Uterus (tissue), 4 donors: ENCODE measurements around the gene DKK3. TPM values are rescaled to one million over a fixed set of nuclear protein-coding genes. Genes with fewer than 3 reads are reported as not detected.

Experiments used
- DNase-seq, 2 donors: peaks; one replicate each; pipeline ENCODE4 v3.0.0-alpha.2; 2019 to 2020
- H3K27ac ChIP-seq, 2 donors: fragments of 200-600 bp; sonication (generic); 1 replicate in 1 of 2; 2 replicates in 1 of 2; pipeline ENCODE4 v1.5.1; 2016 to 2018
- H3K27me3 ChIP-seq, 2 donors: fragments of 200-600 bp; sonication (generic); one replicate each; pipeline ENCODE4 v1.5.1; 2018 to 2019; ENCODE audit warnings: control low read depth in 1 of 2
- H3K36me3 ChIP-seq, 2 donors: fragments of 200-600 bp; sonication (generic); one replicate each; pipeline ENCODE4 v1.5.1; 2019; ENCODE audit warnings: control low read depth in 1 of 2
- H3K4me1 ChIP-seq, 2 donors: fragments of 200-600 bp; sonication (generic); one replicate each; pipeline ENCODE4 v1.5.1; 2018 to 2019; ENCODE audit warnings: control low read depth in 1 of 2
- H3K4me3 ChIP-seq, 2 donors: fragments of 200-600 bp; sonication (generic); 1 replicate in 1 of 2; 2 replicates in 1 of 2; pipeline ENCODE4 v1.5.1; 2018 to 2019; ENCODE audit warnings: mild to moderate bottlenecking in 1 of 2
- H3K9me3 ChIP-seq, 2 donors: fragments of 200-600 bp; sonication (generic); one replicate each; pipeline ENCODE4 v1.5.1; 2019; ENCODE audit warnings: control low read depth in 1 of 2
- POLR2A ChIP-seq, 2 donors: fragments of 450-650 bp; IDR thresholded peaks; one replicate each; pipeline ENCODE4 v1.6.1; 2016; ENCODE audit warnings: antibody characterized with exemption in 2 of 2, mild to moderate bottlenecking in 1 of 2, moderate library complexity in 1 of 2
- intact Hi-C: fragments of 100-400 bp; cut with DNase I; formaldehyde crosslinking; loops from one replicate; pipeline ENCODE4 v1.15.1; 2023; ENCODE audit warnings: low total_unique reads
- total RNA-seq, 4 donors: library from RNA; depleted of rRNA in 3 of 4; stranded (reverse); fragments of >200 nt in 3 of 4; gene quantifications; one replicate each; pipeline versions ENCODE4 v1.1.0 to v1.2.4, GENCODE V29; 2014 to 2023
- TF ChIP-seq, protein P1 (sequence below), 4 experiments: fragments of 200-600 bp in 2 of 4; fragments of 450-650 bp in 2 of 4; sonication (generic) in 2 of 4; IDR thresholded peaks; one replicate each; pipeline ENCODE4 v1.5.1; 2016 to 2019; ENCODE audit warnings: antibody characterized with exemption in 4 of 4, mild to moderate bottlenecking in 2 of 4, moderate library complexity in 1 of 4
- donor health status: DM: yes; HTN: yes; CAD: no.

DKK3 gene
- total RNA-seq, 4 donors from 2014 or later: 26.4 to 151 (median 99.0) TPM

DNA sequence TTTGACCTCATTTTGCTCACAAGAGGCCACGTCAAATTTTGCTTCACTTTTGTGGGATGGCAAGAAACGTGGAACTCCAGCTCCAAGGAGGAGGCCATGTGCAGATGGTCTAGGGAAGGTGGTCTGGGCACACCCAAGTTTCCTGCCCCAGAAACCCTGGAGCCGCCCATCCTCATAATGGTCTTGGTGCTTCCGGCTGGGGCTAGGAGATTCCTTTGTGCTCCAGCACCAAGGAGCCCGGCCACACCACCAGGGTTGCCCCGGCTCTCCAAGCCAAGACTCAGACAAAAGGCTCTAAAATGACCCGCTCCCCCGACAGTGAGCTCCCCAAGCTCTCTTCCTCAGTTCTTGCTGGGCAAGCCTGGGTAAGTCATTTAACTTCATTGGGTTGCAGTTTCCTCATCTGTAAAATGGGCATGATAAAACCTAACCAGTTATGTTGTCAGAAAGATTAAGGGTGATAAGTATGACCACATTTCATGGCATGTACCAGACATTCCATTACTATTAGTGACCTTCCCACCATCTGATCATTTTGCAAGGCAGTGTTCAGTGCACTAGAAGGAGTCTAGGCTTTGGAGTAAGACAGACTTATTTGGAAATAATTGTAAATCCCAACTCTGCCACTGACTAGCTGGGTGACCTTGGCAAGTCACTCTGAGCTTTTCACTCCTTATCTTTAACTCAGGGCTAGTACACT is 23.3 kb downstream of the DKK3 start:
- DNase-seq: no peak
- TF ChIP-seq, protein P1, sequence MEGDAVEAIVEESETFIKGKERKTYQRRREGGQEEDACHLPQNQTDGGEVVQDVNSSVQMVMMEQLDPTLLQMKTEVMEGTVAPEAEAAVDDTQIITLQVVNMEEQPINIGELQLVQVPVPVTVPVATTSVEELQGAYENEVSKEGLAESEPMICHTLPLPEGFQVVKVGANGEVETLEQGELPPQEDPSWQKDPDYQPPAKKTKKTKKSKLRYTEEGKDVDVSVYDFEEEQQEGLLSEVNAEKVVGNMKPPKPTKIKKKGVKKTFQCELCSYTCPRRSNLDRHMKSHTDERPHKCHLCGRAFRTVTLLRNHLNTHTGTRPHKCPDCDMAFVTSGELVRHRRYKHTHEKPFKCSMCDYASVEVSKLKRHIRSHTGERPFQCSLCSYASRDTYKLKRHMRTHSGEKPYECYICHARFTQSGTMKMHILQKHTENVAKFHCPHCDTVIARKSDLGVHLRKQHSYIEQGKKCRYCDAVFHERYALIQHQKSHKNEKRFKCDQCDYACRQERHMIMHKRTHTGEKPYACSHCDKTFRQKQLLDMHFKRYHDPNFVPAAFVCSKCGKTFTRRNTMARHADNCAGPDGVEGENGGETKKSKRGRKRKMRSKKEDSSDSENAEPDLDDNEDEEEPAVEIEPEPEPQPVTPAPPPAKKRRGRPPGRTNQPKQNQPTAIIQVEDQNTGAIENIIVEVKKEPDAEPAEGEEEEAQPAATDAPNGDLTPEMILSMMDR (IDR thresholded peaks at IDR 0.05): no peak
- no peak for TF ChIP-seq POLR2A (IDR thresholded peaks at IDR 0.05)
- intact Hi-C loops: no loop called here
- Histone ChIP-seq H3K36me3 (no peaks in the 10 kb centered on the region), H3K4me1 (no peaks in the 10 kb centered on the region), H3K4me3 (no peak overlapping the region), H3K27me3 (no peaks in the 10 kb centered on the region), H3K9me3 (no peaks in the 10 kb centered on the region), H3K27ac (no peak overlapping the region)

DNA sequence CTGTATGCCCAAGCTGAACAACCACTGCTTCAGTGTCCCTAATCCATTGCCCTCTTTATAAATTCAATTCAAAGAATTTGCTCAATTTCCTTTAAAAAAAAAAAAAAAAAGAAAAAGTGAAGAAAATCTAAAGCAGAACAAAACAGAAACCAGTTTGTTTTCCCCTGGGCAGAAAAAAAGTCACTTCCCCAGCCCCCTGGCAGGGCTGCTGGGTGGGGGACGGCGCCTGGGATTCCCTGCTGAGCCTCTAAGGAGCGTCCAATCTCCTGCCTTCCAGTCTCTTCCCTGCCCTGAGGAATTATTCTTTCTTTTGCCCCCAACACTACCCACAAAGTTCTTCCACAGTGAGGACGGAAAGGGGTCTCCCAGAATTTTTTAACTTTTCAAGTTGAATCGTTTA is 23.9 kb downstream of the DKK3 start:
- TF ChIP-seq, protein P1 (IDR thresholded peaks at IDR 0.05): no peak
- TF ChIP-seq POLR2A (IDR thresholded peaks at IDR 0.05): no peak
- Histone ChIP-seq H3K36me3 (no peaks in the 10 kb centered on the region), H3K4me1 (peaks cover 0 to under 1% of the 10 kb centered on the region in 2 donors), H3K27ac (no peak overlapping the region), H3K4me3 (no peak overlapping the region), H3K27me3 (no peaks in the 10 kb centered on the region), H3K9me3 (no peaks in the 10 kb centered on the region)
- DNase-seq: no peak
- intact Hi-C loops: no loop called here

DNA sequence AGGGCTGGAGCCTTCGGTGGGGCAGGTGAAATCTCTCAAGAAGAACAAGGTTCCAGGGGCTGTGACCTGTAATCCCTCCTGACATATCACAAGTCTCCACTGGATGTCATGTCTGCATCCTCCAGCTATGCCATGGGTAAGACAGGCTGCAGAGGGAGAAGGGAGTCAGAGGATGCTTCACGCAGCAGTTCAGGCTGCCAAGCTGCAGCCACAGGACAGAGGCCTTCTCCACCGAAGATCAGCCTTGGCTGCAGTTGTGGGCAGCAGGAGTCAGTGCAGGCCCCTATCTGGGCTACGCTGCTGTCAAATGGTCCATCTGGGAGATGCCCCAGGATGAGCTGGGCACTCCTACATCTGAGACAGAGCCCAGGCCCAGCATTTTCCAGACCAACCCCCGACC is 25.0 kb downstream of the DKK3 start:
- no peaks in the 10 kb centered on the region for H3K9me3 ChIP-seq
- no peaks in the 10 kb centered on the region for H3K27me3 ChIP-seq
- intact Hi-C loops: no loop called here
- H3K4me1 ChIP-seq: peaks cover 5 to 9% of the 10 kb centered on the region in 2 donors
- no peak for DNase-seq
- H3K4me3 ChIP-seq: no peak overlapping the region
- no peak for TF ChIP-seq POLR2A (IDR thresholded peaks at IDR 0.05)
- TF ChIP-seq, protein P1 (IDR thresholded peaks at IDR 0.05): no peak
- peak overlapping the region in 1 of 2 donors; percentile 31 for H3K27ac ChIP-seq
- no peaks in the 10 kb centered on the region for H3K36me3 ChIP-seq

DNA sequence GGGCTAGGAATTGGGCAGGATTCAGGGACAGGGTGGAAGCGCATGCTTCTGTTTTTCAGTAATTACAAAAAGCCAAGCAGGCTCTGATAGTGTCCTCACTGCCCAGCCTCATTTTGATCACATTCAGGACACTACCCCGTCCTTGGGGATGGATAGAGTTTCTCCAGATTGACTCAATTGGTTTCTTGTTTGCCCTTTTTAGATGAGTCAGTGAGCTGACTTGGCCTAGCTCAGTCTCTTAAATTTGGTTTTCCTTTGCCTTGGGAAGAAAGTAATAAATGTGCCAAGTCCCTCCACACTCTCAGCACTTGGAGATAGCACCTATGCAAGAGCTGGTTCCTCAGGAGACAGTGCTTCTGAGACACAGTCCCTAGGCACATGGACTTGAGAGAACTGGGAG is 25.5 kb downstream of the DKK3 start:
- Histone ChIP-seq H3K27me3 (no peaks in the 10 kb centered on the region), H3K27ac (peak overlapping the region in 1 of 2 donors; percentile 15), H3K4me3 (no peak overlapping the region), H3K36me3 (no peaks in the 10 kb centered on the region), H3K4me1 (peaks cover 9 to 10% of the 10 kb centered on the region in 2 donors), H3K9me3 (no peaks in the 10 kb centered on the region)
- intact Hi-C loops: no loop called here
- DNase-seq: no peak
- TF ChIP-seq POLR2A (IDR thresholded peaks at IDR 0.05): no peak
- TF ChIP-seq, protein P1 (IDR thresholded peaks at IDR 0.05): no peak

DNA sequence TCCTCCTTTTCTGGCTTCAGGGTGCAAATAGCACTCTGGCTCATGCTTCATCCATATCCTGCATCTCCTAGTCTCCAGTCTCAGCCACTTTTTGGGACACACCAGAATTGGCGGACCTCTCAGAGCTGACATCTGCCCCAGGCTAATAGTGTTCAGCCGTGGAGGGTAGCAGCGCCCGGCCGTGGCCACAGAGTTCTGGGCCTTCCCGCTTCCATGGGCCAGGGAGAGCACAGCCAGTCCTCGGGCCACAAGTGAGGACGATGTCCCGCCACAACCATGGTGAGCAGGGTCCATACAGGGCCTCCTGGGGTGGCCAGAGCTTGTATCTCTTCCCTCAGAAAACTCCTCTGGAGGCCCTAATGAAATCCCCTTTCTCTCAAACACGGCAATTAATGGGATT is 26.0 kb downstream of the DKK3 start:
- H3K27ac ChIP-seq: no peak overlapping the region
- no peaks in the 10 kb centered on the region for H3K27me3 ChIP-seq
- no peaks in the 10 kb centered on the region for H3K36me3 ChIP-seq
- no peaks in the 10 kb centered on the region for H3K9me3 ChIP-seq
- peaks cover 9 to 15% of the 10 kb centered on the region in 2 donors for H3K4me1 ChIP-seq
- DNase-seq: peak in 1 of 2 donors; percentile 8
- TF ChIP-seq, protein P1 (IDR thresholded peaks at IDR 0.05): no peak
- TF ChIP-seq POLR2A (IDR thresholded peaks at IDR 0.05): no peak
- H3K4me3 ChIP-seq: no peak overlapping the region
- intact Hi-C loops: no loop called here
